CD4-positive, CD25-positive, alpha-beta regulatory T cell (primary cell): ENCODE measurements around the gene ATP6V1G2. TPM values are rescaled to one million over a fixed set of nuclear protein-coding genes. Genes with fewer than 3 reads are reported as not detected.
A peak's percentile ranks its signal among the peaks of the same experiment; 100 is the strongest.
"Not testable (repeated sequence)": the region's sequence is repeated elsewhere in the genome, so short reads cannot be mapped to it uniquely, and the experiment has no call there.

Experiments
- ATAC-seq, 2 donors: fragments of 150-1000 bp; cut with Tn5 transposase; one replicate each; pipeline ENCODE4 v1.10.0; 2021; ENCODE audit warnings: low read depth in 2 of 2, moderate number of reproducible peaks in 2 of 2, moderate library complexity in 1 of 2
- DNase-seq, 3 donors: peaks; one replicate each; pipeline versions ENCODE4 v3.0.0 to v3.0.0-alpha.2; 2012 to 2022; ENCODE audit warnings: mixed read lengths in 1 of 3
- H3K27ac ChIP-seq: one replicate; pipeline ENCODE4 v1.7.0; 2013; ENCODE audit warnings: mild to moderate bottlenecking, low read length; ENCODE audit not compliant: insufficient read depth, poor library complexity, severe bottlenecking
- H3K27me3 ChIP-seq: one replicate; pipeline ENCODE4 v1.7.0; 2013; ENCODE audit warnings: low read length; ENCODE audit not compliant: control insufficient read depth, insufficient read depth
- H3K36me3 ChIP-seq: one replicate; pipeline ENCODE4 v1.7.0; 2013; ENCODE audit warnings: mild to moderate bottlenecking, low read length, moderate library complexity; ENCODE audit not compliant: control insufficient read depth, insufficient read depth
- H3K4me1 ChIP-seq: 2 replicates; pipeline ENCODE4 v1.7.0; 2013; ENCODE audit warnings: mild to moderate bottlenecking, low read length; ENCODE audit not compliant: insufficient read depth, control insufficient read depth, poor library complexity, severe bottlenecking
- H3K4me3 ChIP-seq: one replicate; pipeline ENCODE4 v1.7.0; 2013; ENCODE audit warnings: low read depth, mild to moderate bottlenecking, low read length, moderate library complexity
- H3K9me3 ChIP-seq, 2 experiments: 1 replicate in 1 of 2; 2 replicates in 1 of 2; pipeline ENCODE4 v1.7.0; 2013; ENCODE audit warnings: low read length in 2 of 2, mild to moderate bottlenecking in 1 of 2, moderate library complexity in 1 of 2; ENCODE audit not compliant: control insufficient read depth in 2 of 2
- H3K27ac Mint-ChIP-seq, 3 donors: one replicate each; pipeline ENCODE4 v1.8.0; 2020 to 2022; ENCODE audit warnings: mild to moderate bottlenecking in 3 of 3, mixed read lengths in 3 of 3, moderate library complexity in 2 of 3
- H3K27me3 Mint-ChIP-seq: one replicate; pipeline ENCODE4 v1.8.0; 2022; ENCODE audit warnings: mild to moderate bottlenecking, mixed read lengths
- H3K36me3 Mint-ChIP-seq: one replicate; pipeline ENCODE4 v1.8.0; 2020; ENCODE audit warnings: mixed read lengths
- H3K4me1 Mint-ChIP-seq, 4 donors: one replicate each; pipeline ENCODE4 v1.8.0; 2020 to 2022; ENCODE audit warnings: mixed read lengths in 4 of 4, mild to moderate bottlenecking in 1 of 4
- H3K4me3 Mint-ChIP-seq, 4 donors: one replicate each; pipeline ENCODE4 v1.8.0; 2020 to 2022; ENCODE audit warnings: mild to moderate bottlenecking in 4 of 4, mixed read lengths in 4 of 4, moderate library complexity in 3 of 4
- H3K9me3 Mint-ChIP-seq, 7 donors: one replicate each; pipeline ENCODE4 v1.8.0; 2020 to 2022; ENCODE audit warnings: mixed read lengths in 7 of 7, mild to moderate bottlenecking in 3 of 7, moderate library complexity in 2 of 7
- polyA plus RNA-seq, 4 donors: library from polyadenylated mRNA; unstranded; fragments of 300-500 nt; fragmentation: Illumina TruSeq; gene quantifications; one replicate each; pipeline ENCODE4 v1.2.3, GENCODE V29; 2021
- total RNA-seq: library from RNA; stranded (reverse); gene quantifications from one replicate; pipeline ENCODE4 v1.2.3, GENCODE V29; 2022

ATP6V1G2 gene
- total RNA-seq (3.9 TPM), polyA plus RNA-seq (1 to 10 TPM; 1.1 to 1.8 (median 1.3) TPM)

DNA sequence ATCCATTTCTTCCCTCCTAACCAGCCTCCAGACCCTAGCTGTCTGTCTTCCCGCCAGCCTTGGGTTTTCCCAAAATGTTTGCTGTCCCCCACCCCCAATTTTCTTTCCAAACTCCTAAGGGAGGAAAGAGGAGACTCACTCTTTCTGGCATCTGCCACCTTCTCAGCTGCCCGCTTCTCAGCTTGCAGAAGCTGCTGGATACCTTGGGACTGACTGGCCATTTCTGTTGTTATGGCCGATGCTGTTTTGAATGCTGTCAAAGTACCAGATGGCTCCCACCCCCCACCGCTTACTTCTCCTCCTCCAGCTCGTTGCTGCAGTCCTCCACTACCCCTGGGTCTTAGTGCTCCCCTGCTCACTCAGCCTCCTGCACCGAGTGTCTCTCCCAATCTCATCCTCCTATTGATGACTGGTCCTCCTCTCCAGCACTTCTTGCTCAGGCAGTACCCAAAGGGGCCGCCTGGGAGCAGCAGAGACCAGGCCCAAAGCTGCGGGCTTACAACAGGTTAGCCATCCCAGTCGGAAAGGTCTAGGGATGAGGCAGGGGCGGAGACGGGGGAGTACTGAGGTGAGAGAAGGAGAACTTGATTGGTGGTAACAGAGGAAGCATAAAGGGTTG, at the start of gene ATP6V1G2:
Gene ATP6V1G2, minus strand, starts transcription at position 270 of the 619 bp plus-strand sequence. Its CDS starts 49 bp downstream, at position 221.
- peak within 1 kb of the TSS; percentile 84 to 98 (median 94) for H3K4me3 Mint-ChIP-seq
- H3K36me3 Mint-ChIP-seq = peaks cover 4% of the 10 kb centered on the region
- Histone ChIP-seq H3K36me3 (no peaks in the 10 kb centered on the region), H3K4me1 (peaks cover 29% of the 10 kb centered on the region), H3K9me3 (no peaks in the 10 kb centered on the region), H3K4me3 (peak within 1 kb of the TSS; percentile 95), H3K27ac (peak within 1 kb of the TSS; percentile 93), H3K27me3 (no peaks in the 10 kb centered on the region)
- peak; percentile 75 to 91 (median 78) for DNase-seq
- H3K9me3 Mint-ChIP-seq = no peaks in the 10 kb centered on the region
- peak; percentile 51 to 58 for ATAC-seq
- peak within 1 kb of the TSS; percentile 72 to 96 (median 96) for H3K27ac Mint-ChIP-seq
- H3K27me3 Mint-ChIP-seq = peaks cover 5% of the 10 kb centered on the region
- H3K4me1 Mint-ChIP-seq = peaks cover 4 to 55% (median 38%) of the 10 kb centered on the region in 4 donors

DNA sequence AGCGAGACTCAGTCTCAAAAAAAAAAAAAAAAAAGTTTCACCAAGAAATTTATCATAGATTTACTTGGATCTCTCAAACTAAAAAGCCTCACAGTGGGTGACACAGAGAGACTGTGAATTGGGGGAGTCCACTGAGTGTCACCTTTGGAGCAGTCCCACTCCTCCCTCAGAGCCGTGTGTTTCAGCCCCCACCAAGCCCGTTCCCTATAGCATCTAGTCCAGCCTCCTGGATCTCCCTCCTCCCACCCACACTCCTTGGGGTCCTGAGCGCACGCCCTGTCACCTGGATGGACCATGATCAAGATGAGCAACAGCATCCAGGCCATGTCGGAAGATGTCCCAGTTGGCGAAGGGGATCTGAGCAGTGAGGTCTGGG, 46.0 kb upstream of the ATP6V1G2 start:
- Mint-ChIP-seq H3K9me3 (peaks cover 0 to 3% (median 0%) of the 10 kb centered on the region in 7 donors), H3K36me3 (peaks cover 5% of the 10 kb centered on the region), H3K4me3 (peak overlapping the region; percentile 72 to 85 (median 81)), H3K4me1 (peaks cover 7 to 77% (median 42%) of the 10 kb centered on the region in 4 donors), H3K27me3 (peaks cover 4% of the 10 kb centered on the region), H3K27ac (peak overlapping the region; percentile 84 to 93 (median 92))
- H3K36me3 ChIP-seq = no peaks in the 10 kb centered on the region
- H3K27ac ChIP-seq = peak overlapping the region; percentile 63
- DNase-seq (no peak), ATAC-seq (peak in 1 of 2 donors; percentile 2)
- no peaks in the 10 kb centered on the region for H3K9me3 ChIP-seq
- H3K4me3 ChIP-seq = peak overlapping the region; percentile 57
- peaks cover 61% of the 10 kb centered on the region for H3K4me1 ChIP-seq
- no peaks in the 10 kb centered on the region for H3K27me3 ChIP-seq

DNA sequence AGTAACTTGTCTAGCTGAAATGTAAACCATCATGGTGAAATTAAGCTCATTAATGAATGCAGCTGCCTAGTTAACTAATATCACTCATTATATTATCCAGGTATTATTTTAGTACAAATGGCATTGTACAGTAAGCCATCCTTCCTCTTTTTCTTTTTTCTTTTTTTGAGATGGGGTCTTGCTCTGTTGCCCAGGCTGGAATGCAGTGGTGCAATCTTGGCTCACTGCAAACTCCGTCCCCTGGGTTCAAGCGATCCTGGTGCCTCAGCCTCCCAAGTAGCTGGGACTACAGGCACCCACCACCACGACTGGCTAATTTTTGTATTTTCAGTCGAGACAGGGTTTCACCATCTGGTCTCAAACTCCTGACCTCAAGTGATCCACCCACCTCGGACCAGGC, 44.3 kb upstream of the ATP6V1G2 start:
- ATAC-seq, H3K4me3 ChIP-seq, H3K36me3 ChIP-seq, H3K9me3 ChIP-seq, H3K27me3 ChIP-seq, H3K9me3 Mint-ChIP-seq, H3K27me3 Mint-ChIP-seq, DNase-seq, H3K36me3 Mint-ChIP-seq: not testable (repeated sequence)
- H3K27ac ChIP-seq = peak overlapping the region; percentile 20
- Mint-ChIP-seq H3K27ac (peak overlapping the region in 2 of 3 donors; percentile 16 to 92), H3K4me3 (peak overlapping the region in 1 of 4 donors; percentile 69), H3K4me1 (peaks cover 1 to 79% (median 48%) of the 10 kb centered on the region in 4 donors)
- peaks cover 66% of the 10 kb centered on the region for H3K4me1 ChIP-seq

DNA sequence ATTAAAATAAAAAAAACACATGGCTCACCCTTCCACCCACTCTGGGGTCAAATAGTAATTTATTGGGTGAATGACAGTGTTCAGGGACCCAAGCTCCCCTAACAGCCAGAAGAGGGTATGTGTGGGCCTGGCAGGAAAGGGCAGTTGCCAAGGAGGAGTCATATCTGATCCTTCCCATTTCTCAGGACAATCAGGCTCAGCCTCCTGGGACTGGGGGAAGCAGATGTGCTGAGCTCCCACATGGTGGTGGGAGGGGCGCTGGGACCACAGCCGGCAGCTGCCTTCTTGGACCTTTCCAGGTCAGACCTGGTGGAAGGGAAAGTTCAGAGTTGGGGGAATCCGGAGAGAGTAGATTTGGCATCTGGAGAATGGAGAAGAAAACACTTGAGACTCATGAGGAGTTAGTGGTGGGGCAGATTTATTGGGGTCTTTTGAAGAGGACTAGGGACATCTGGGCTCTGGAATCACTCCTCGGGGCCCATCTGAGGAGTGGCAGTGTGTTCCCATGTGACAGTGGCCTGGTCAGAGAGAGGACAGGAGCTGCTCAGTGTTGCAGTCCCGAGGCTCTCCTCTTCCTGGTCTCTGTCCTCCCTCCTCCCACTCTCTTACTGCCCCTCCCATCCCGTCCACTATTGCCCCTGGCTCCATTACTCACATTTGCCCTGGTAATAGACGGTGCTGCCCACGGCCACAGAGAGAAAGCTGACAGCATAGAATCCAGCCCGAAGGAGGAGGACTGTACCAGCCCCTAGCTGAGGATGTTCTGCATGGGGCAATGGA, 42.7 kb upstream of the ATP6V1G2 start:
- Histone ChIP-seq H3K4me1 (peaks cover 77% of the 10 kb centered on the region), H3K27me3 (no peaks in the 10 kb centered on the region), H3K27ac (peak overlapping the region; percentile 95), H3K36me3 (no peaks in the 10 kb centered on the region), H3K4me3 (no peak overlapping the region), H3K9me3 (no peaks in the 10 kb centered on the region)
- Mint-ChIP-seq H3K27ac (peak overlapping the region; percentile 78 to 99 (median 98)), H3K9me3 (peaks cover 0 to 3% (median 0%) of the 10 kb centered on the region in 7 donors), H3K36me3 (peaks cover 5% of the 10 kb centered on the region), H3K4me3 (peak overlapping the region in 3 of 4 donors; percentile 43 to 64 (median 43)), H3K27me3 (peaks cover 14% of the 10 kb centered on the region), H3K4me1 (peaks cover 6 to 88% (median 56%) of the 10 kb centered on the region in 4 donors)
- no peak for ATAC-seq
- DNase-seq = no peak

DNA sequence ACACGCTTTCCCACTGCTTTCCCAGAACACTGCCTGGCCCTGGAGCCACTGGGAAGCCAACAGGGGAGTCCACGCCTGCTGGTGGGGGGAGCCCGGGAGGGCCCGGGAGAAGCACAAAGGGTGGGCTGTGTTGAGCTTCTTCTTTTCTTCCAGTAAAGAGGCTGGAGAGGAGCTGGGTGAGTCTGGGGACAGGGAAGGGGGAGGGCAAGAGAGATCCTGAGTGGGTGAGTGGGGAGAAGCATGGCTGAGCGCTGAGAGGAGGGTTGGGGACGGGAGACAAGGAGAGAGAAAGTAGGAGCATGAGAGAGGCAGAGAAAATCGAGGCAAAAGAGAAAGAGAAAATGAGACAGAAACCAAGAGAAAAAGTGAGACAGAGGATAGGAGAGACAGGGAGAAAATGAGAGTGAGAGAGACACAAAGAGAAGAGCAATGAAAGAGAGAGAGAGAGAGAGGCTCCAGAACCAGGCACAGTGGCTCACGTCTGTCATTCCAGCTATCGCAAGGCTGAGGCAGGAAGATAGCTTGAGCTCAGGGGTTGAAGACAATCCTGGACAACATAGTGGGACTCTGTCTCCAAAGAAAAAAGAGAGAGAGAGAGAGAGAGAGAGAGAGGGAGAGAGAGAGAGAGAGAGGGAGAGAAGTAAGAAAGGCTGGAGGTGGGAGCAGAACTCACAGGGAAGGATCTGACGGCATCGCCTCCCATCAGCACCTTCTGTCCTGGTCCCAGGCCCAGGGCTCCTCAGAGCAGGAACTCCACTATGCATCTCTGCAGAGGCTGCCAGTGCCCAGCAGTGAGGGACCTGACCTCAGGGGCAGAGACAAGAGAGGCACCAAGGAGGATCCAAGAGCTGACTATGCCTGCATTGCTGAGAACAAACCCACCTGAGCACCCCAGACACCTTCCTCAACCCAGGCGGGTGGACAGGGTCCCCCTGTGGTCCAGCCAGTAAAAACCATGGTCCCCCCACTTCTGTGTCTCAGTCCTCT, 41.7 kb upstream of the ATP6V1G2 start:
- Mint-ChIP-seq H3K9me3 (peaks cover 0 to 3% (median 0%) of the 10 kb centered on the region in 7 donors), H3K27ac (peak overlapping the region; percentile 97 to 99 (median 98)), H3K4me3 (peak overlapping the region; percentile 67 to 92 (median 84)), H3K27me3 (peaks cover 10% of the 10 kb centered on the region), H3K4me1 (peaks cover 6 to 88% (median 60%) of the 10 kb centered on the region in 4 donors), H3K36me3 (peaks cover 5% of the 10 kb centered on the region)
- Histone ChIP-seq H3K4me3 (peak overlapping the region; percentile 65), H3K36me3 (no peaks in the 10 kb centered on the region), H3K4me1 (peaks cover 77% of the 10 kb centered on the region), H3K9me3 (no peaks in the 10 kb centered on the region), H3K27me3 (no peaks in the 10 kb centered on the region), H3K27ac (peak overlapping the region; percentile 95)
- ATAC-seq = no peak
- peak in 1 of 3 donors; percentile 50 for DNase-seq

DNA sequence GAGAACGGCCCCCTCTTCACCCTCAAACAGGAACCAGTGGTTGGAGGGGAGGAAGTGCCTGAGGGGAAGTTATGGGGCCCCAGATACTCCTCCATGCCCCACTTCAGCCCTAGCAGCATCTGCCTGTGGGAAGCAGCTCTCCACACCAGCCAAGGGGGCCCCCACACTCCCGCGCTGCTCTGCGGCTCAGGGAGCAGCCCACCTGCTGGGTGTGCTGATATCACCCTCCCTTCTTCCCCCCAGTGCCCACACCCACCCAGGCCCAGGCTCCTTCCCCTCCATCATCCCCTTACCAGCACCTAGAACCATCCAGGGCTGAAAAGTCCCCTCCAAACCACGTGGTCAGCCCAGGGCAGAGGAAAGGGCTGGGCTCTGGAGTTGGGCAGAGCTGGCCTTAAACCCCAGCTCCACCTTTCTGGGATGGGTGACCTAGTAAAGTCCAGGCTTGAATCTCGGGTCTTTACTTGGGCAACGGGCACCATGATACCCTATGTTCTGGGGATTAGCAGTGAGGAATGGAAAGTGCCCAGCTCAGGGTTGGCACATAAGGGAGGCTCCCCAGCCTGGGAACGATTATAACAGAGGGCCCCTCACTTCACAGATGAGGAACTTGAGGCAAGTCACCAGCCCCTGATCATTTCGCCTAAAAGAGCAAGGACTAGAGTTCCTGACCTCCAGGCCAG, 40.3 kb upstream of the ATP6V1G2 start:
- H3K4me1 Mint-ChIP-seq = peaks cover 6 to 85% (median 59%) of the 10 kb centered on the region in 4 donors
- peak in 1 of 3 donors; percentile 61 for DNase-seq
- H3K9me3 ChIP-seq = no peaks in the 10 kb centered on the region
- no peaks in the 10 kb centered on the region for H3K36me3 ChIP-seq
- peaks cover 80% of the 10 kb centered on the region for H3K4me1 ChIP-seq
- H3K27ac ChIP-seq = peak overlapping the region; percentile 95
- peaks cover 0 to 3% (median 0%) of the 10 kb centered on the region in 7 donors for H3K9me3 Mint-ChIP-seq
- H3K4me3 Mint-ChIP-seq = peak overlapping the region; percentile 74 to 92 (median 84)
- ATAC-seq = peak; percentile 25 to 32
- peaks cover 10% of the 10 kb centered on the region for H3K27me3 Mint-ChIP-seq
- peaks cover 10% of the 10 kb centered on the region for H3K36me3 Mint-ChIP-seq
- peak overlapping the region; percentile 96 to 98 (median 97) for H3K27ac Mint-ChIP-seq
- peak overlapping the region; percentile 65 for H3K4me3 ChIP-seq
- H3K27me3 ChIP-seq = no peaks in the 10 kb centered on the region
